AG10803 (cell line): ENCODE data around the gene KCNG2.

Source experiments
- DNase-seq: peaks from one replicate; pipeline ENCODE4 v3.0.0; 2010; ENCODE audit warnings: low read depth
- H3K4me3 ChIP-seq: 2 replicates; pipeline ENCODE4 v1.5.1; 2011; ENCODE audit warnings: mild to moderate bottlenecking, low read length, control low read depth
- TF ChIP-seq, protein P1 (sequence below): conservative IDR thresholded peaks from 2 replicates; pipeline ENCODE4 v1.5.1; 2011; ENCODE audit warnings: mild to moderate bottlenecking, low read length, control low read depth, inconsistent platforms

The KCNG2 gene

DNA sequence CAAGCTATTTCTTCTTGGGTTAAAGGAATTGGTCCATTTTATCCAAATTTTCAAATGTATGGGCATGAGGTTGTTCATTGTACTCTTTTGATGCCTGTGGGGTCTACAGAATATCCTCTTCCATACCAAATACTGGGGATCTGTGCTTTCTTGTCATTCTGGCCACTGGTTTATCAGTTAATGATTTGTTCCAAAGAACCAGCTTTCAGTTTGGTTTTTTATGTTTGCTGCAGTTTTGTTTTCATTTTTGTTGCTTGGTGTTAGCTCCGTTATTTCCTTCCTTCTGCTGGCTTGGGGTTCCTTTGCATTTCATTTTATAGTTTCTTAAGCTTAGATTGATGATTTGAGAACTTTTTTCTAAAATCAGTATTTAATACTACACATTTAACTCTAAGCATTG is 108.3 kb downstream of the KCNG2 start:
- H3K4me3 ChIP-seq = no peak overlapping the region
- TF ChIP-seq, protein P1, sequence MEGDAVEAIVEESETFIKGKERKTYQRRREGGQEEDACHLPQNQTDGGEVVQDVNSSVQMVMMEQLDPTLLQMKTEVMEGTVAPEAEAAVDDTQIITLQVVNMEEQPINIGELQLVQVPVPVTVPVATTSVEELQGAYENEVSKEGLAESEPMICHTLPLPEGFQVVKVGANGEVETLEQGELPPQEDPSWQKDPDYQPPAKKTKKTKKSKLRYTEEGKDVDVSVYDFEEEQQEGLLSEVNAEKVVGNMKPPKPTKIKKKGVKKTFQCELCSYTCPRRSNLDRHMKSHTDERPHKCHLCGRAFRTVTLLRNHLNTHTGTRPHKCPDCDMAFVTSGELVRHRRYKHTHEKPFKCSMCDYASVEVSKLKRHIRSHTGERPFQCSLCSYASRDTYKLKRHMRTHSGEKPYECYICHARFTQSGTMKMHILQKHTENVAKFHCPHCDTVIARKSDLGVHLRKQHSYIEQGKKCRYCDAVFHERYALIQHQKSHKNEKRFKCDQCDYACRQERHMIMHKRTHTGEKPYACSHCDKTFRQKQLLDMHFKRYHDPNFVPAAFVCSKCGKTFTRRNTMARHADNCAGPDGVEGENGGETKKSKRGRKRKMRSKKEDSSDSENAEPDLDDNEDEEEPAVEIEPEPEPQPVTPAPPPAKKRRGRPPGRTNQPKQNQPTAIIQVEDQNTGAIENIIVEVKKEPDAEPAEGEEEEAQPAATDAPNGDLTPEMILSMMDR = no peak
- no peak for DNase-seq

DNA sequence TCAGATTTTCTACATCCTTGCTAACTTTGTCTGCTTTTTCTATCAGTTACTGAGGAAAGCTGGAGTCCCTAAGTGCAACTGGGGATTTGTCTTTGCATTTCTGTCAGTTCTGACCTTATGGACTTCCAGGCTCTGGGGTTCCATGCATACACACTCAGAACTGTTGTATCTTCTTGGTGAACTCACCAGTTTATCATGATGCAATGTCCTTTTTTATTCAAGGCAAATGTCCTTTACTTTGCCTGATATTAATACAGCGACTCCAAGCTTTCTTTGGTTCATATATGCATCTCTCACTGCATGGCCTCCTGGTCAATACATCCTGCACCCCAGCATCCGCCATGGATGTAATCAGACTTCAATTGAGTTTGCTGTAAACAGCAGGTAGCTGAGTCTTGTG is 109.0 kb downstream of the KCNG2 start:
- no peak for DNase-seq
- no peak overlapping the region for H3K4me3 ChIP-seq

DNA sequence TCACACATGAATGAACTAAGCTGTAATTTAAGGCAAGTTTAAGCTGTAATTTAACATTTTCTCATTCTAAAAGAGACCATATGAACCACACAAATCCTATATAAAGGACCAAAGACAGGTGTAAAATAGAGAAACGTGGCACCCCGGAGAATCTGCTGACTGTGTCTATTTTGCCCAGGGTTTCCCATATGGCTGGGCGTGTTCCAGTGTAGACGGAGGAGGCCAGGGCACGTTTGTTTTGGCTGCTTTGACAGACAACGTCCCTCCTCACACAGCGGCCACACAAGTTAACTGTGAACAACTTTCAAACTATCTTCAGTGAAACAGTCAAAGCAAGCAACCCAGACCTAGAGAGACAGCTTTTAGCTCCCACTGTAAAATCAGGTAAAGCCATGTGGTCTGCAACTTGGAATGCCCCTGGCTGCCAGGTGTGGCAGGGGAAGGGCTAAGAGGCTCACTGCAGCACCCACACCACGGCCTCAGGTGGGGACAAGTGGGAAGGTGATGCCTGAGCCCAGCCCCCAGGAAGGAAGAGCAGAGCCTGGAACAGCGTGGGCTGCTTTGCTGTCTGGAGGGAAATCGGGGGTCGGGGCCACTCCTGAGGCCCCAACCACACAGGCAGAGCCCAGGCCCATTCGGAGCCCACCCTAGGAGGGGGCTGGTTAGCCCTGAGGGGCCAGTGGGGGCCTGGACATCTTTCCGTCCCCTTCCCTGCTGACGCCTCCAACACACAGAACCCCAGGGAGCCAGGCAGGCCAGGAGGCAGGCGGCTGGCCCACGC is 113.0 kb downstream of the KCNG2 start:
- H3K4me3 ChIP-seq = no peak overlapping the region
- DNase-seq = no peak
- TF ChIP-seq, protein P1 = no peak

More for the DNA sequence above, 109.0 kb downstream of the KCNG2 start:
- TF ChIP-seq, protein P1 = no peak

DNA sequence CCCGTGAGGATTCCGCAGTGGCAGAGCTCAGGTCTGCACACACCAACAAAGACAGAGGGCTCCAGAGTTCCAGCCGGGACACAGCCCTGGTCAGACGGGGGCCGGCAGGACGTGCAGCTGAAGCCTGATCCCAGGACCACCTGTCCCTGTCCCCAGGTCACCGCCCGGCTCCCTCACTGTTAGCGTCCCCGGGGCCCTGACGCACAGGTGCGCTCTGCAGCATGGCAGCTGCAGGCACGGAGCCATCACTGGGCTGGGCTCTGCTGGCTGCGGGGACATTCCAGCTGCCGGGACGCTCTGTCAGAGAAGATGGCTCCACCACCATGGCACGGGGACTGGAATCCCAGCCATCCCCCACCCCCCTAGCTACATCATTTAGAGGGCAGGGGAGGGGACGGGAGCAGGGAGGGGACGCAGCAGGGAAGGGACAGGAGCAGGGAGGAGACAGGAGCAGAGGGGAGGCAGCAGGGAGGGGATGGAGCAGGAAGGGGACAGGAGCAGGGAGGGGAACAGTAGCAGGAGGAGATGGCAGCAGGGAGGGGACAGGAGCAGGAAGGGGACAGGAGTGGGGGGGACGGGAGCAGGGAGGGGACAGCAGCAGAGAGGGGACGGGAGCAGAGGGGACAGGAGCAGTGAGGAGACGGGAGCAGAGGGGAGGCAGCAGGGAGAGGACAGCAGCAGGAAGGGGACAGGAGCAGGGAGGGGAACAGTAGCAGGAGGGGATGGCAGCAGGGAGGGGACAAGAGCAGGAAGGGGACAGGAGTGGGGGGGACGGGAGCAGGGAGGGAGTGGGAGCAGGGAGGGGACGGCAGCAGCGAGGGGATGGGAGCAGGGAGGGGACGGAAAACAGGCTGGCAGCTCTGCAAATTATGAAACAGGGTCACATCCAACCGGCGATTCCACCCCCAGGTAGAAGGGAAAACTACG is 113.9 kb downstream of the KCNG2 start:
- TF ChIP-seq, protein P1 = no peak
- H3K4me3 ChIP-seq = no peak overlapping the region
- DNase-seq = no peak

DNA sequence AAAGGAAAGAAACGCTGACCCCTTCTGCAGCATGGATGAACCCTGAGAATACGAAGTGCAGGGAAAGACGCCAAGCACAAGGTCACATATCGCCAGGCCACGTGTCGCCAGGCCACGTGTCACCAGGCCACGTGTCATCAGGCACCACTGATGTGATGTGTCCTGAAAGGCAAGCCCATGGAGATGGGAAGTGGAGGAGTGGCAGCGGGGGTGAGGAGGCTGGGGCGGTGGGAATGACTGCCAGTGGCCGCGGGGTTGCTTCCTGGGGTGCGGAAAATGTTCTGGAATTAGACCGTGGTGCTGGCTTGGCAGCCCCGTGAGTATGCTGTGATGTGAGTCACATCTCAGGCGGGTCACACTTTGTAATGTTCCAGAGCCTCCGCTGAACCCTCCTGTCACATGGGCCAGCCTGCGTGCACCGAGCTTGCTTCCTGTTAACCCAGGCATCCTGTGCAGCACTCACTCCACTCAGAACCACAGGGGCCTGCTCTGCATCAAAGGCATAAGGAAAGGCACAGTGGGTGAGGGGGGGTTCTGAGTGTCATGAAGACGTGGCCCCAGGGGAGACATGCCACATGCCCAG is 114.8 kb downstream of the KCNG2 start:
- no peak overlapping the region for H3K4me3 ChIP-seq
- TF ChIP-seq, protein P1 = no peak
- DNase-seq = peak; percentile 33

DNA sequence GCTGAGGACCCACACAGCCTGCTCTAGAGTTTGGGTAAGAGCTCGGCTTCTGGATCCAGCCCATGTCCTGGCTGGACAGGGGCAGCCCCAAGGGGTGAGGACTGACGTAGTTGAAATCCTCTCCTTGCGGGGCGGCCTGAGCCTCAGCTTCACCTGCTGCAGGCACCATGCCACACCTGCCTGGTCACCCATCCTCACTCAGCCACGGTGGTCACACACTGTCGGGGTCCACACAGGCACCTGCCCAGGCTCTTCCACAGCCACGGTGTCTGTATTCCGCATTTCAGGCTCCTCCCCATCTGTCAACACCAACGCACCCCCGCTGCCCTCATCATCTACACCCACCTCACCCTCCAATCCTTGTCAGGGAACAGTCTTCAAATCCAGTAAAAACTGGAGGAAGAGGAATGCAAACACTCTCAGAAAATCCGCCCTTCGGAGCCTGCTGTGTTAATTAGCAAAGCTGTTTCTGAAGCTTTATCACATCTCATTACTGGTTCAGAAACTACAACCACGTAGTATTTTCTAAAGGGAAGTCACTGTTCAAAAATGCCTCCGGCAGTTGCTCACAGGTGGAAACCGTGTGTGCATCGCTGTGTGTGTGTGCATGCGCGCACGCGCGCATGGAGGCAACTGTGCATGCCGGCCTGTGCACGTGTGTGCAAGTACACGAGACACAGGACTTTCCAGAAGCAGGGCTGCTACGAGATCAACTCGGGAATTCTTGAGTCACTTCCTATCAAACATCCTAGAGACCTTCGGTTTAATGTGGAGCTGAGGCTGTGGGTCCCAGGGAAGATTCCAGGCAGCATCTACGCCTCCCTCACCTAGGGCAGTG is 115.5 kb downstream of the KCNG2 start:
- DNase-seq = no peak
- H3K4me3 ChIP-seq = no peak overlapping the region
- TF ChIP-seq, protein P1 = no peak
